NCI-H187 (cell line): ENCODE measurements around the gene MTHFS.

Experiments used
- DNase-seq, 2 experiments: peaks; one replicate each; lab custom pipeline; 2025; lab: John Stamatoyannopoulos, UW

MTHFS gene

GRCh38 chr15:79812541-79812940 is 84.3 kb downstream of the MTHFS start:
- no peak for DNase-seq

GRCh38 chr15:79811406-79812405 is 85.1 kb downstream of the MTHFS start:
- no peak for DNase-seq

- no peak for DNase-seq
Observed at GRCh38 chr15:79804838-79805237, 92.0 kb downstream of the MTHFS start.

GRCh38 chr15:79798311-79798710 is 98.5 kb downstream of the MTHFS start:
- no peak for DNase-seq
